HG03460 (cell line): Measurements from ENCODE around the gene LILRA2.
"Not testable (repeated sequence)": the region's sequence is repeated elsewhere in the genome, so short reads cannot be mapped to it uniquely, and the experiment has no call there.

Experiments
- ATAC-seq: cut with Tn5 transposase; IDR thresholded peaks from one replicate; pipeline ENCODE4 v1.9.1; 2021; ENCODE audit not compliant: unreplicated experiment

LILRA2 gene

GRCh38 chr19:54570316-54570715, 3.3 kb upstream of the LILRA2 start:
- ATAC-seq = no peak

- ATAC-seq = not testable (repeated sequence)
Observed at GRCh38 chr19:54571715-54572615, 1.6 kb upstream of the LILRA2 start.

DNA sequence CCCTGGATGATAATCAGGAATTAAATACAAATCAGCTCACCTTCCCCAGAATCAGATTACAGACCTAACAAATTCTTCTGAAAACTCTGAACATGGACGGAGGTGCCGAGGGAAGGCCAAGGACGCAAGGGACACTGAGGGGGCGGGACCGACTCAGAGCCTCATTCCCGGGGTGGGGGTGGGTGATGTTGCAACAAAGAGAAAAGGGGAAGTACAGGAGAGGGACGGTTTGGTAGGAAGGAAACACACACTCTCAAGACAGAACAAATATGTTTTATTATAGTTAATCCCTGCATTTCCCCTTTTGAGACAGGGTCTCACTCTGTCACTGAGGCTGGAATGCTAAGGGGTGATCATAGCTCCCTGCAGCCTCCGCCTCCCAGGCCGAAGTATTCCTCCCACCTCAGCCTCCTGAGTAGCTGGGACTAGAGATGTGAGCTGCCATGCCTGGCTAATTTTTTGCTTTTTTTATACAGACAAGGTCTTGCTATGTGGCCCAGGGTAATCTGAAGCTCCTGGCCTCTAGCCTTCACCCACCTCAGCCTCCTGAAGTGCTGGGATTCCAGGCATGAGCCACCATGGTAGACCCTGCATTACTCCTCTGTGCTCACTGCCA, 786 bp upstream of the LILRA2 start:
- no peak for ATAC-seq

GRCh38 chr19:54574051-54574450, 461 bp downstream of the LILRA2 start:
- no peak for ATAC-seq

GRCh38 chr19:54574527-54575056, 1.0 kb downstream of the LILRA2 start:
- no peak for ATAC-seq

GRCh38 chr19:54575205-54575604, 1.6 kb downstream of the LILRA2 start:
- ATAC-seq = not testable (repeated sequence)

DNA sequence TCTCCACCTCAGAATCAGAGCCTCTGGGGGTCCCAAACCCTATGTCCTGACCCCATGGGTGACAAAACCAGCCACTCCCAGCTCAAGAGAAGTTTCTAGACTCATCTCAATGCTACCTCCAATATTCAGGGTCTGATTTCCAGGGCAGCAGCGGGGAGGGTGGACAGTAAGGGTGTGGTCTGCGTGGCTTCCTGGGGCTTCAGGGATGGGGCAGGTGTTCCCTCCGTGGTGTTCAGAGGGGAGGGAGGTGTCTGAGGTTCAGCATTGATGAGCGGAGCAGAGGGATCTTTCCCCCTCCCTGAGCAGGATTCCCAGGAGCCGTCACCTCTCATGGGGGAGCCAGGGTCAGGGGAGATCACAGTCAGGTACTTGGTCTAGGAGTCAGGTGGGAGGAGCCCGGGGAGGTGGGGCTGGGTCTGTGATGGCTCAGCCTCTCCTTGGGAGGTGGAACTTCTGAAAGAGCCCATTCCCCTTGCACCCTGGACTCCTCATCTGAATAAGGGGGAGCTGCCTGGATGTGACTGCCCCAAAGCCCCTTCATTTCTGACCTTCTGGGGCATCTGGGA, 2.9 kb downstream of the LILRA2 start:
- ATAC-seq = no peak

- ATAC-seq = no peak
Observed at GRCh38 chr19:54577334-54577733, 3.7 kb downstream of the LILRA2 start.

GRCh38 chr19:54578268-54578667, 4.7 kb downstream of the LILRA2 start:
- ATAC-seq = not testable (repeated sequence)

- no peak for ATAC-seq
Observed at GRCh38 chr19:54586397-54586796, 12.8 kb downstream of the LILRA2 start.

DNA sequence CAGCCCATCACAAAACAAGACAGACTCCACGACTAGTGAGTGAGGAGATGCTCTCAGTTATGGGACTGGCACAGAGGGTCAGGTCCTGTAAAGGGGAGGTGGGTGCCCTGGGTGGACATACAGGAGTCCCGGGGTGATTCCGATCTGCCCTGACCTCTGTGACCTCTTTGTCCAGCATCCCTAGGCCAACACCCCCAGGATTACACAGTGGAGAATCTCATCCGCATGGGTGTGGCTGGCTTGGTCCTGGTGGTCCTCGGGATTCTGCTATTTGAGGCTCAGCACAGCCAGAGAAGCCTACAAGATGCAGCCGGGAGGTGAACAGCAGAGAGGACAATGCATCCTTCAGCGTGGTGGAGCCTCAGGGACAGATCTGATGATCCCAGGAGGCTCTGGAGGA, 13.4 kb downstream of the LILRA2 start:
- ATAC-seq = no peak

GRCh38 chr19:54593445-54593844, 19.9 kb downstream of the LILRA2 start, which contains the start of gene LILRA1:
Gene LILRA1, plus strand, starts transcription at chr19:54593632. Its CDS starts 613 bp downstream, at chr19:54594245.
- ATAC-seq = not testable (repeated sequence)

- ATAC-seq = not testable (repeated sequence)
Observed at GRCh38 chr19:54593931-54594626, 20.5 kb downstream of the LILRA2 start.

GRCh38 chr19:54594737-54595136, 21.1 kb downstream of the LILRA2 start:
- no peak for ATAC-seq

DNA sequence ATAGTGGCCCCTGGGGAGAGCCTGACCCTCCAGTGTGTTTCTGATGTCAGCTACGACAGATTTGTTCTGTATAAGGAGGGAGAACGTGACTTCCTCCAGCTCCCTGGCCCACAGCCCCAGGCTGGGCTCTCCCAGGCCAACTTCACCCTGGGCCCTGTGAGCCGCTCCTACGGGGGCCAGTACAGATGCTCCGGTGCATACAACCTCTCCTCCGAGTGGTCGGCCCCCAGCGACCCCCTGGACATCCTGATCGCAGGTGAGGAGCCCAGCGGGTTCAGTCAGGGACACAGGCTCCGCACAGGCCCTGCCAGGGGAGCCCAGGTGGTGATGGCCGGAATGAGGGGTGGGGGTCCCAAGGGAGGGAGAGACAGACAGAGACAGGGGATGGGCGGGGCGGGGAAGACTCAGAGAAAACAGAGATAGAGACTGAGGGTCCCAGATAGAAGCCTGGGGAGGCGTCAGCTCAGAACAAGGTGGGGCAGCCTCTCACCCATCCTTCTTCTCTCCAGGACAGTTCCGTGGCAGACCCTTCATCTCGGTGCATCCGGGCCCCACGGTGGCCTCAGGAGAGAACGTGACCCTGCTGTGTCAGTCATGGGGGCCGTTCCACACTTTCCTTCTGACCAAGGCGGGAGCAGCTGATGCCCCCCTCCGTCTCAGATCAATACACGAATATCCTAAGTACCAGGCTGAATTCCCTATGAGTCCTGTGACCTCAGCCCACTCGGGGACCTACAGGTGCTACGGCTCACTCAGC, 22.3 kb downstream of the LILRA2 start:
- not testable (repeated sequence) for ATAC-seq

GRCh38 chr19:54600212-54600611, 26.6 kb downstream of the LILRA2 start:
- no peak for ATAC-seq

DNA sequence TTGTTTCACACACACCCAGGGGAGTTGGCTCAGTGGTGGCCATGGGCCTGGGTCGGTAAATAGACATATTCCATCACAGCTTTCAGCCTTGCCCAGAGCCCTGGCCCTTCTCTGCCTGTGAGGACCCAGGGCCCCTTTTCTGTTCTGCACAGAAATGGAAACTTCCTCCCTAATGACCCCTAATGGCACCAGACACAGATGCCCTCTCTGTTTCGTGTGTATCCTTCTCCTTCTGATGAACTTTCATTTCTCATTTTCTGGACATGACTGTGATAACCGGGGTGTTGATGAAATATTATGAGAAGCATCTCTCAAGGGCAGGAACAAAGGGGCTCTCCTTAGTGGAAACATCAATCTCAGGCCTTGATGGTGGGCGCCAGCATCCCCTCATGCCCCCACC, 32.6 kb downstream of the LILRA2 start:
- ATAC-seq = no peak

- no peak for ATAC-seq
Observed at GRCh38 chr19:54606891-54607784, 33.5 kb downstream of the LILRA2 start.

DNA sequence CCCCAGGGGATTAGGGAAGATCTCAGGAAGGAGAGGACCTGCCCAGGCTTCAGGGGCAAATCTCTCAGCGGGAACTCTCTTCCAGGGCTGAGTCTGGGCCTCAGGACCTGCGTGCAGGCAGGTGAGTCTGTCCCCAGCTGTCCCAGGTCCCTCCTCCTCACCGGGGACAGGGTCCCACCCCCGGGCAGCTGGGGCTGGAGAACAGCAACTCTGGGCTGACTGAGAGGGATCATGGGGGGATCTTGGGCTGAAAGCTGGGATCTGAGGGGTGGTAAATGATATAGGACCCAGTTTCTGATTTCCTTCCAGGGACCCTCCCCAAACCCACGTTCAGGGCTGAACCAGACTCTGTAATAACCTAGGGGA, 34.2 kb downstream of the LILRA2 start:
- no peak for ATAC-seq
